ENCODE results near the gene SLC17A5.
"Not testable (repeated sequence)": the region's sequence is repeated elsewhere in the genome, so short reads cannot be mapped to it uniquely, and the experiment has no call there.

Gene SLC17A5

DNA sequence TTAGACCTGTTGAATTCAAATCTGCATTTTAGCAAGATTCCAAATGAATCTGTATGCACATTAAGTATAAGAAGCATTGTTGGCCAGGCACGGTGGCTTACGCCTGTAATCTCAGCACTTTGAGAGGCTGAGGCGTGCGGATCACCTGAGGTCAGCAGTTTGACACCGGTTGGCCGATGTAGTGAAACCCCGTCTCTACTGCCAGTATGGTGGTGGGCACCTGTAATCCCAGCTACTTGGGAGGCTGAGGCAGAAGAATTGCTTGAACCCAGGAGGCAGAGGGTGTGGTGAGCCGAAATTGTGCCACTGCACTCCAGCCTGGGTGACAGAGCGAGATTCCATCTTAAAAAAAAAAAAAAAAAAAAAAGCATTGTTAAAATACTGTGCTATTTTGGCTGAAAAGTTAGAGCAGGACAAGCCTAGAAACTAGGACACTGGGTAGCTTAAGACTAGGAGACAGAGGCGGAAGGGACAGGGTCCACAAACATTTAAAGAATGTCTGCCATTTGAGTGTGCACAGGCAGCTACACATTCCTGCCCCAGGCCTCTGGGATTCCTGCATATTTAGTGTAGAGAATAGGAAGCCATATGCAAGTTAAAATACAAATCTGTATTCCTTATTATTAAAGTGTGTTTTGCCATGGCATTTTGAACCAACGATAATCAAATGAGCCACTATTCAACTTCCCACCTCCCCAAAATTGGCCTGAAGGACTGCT, 87.9 kb downstream of the SLC17A5 start:
- DNase-seq: peak; percentile 13

DNA sequence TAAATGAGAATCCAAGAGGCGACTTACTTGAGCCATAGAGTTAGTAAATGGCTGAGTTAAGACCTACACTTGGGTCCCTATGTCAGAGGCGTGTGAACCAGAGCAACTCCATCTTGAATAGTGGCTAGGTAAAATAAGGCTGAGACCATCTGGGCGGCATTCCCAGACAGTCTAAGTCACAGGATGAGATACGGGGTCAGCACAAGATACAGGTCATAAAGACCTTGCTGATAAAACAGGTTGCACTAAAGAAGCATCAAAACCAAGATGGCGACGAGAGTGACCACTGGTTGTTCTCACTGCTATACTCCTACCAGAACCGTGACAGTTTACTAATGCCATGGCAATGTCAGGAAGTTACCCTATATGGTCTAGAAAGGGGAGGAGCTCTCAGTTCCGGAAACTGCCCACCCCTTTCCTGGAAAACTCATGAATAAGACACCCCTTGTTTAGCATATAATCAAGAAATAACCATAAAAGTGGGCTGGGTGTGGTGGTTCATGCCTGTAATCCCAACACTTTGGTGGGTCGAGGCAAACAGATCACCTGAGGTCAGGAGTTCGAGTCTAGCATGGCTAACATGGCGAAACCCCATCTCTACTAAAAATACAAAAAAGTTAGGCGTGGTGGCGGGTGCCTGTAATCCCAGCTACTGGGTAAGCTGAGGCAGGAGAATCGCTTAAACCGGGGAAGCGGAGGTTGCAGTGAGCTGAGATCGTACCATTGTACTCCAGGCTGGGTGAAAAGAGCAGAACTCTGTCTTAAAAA, 89.0 kb downstream of the SLC17A5 start:
- no peak for DNase-seq

DNA sequence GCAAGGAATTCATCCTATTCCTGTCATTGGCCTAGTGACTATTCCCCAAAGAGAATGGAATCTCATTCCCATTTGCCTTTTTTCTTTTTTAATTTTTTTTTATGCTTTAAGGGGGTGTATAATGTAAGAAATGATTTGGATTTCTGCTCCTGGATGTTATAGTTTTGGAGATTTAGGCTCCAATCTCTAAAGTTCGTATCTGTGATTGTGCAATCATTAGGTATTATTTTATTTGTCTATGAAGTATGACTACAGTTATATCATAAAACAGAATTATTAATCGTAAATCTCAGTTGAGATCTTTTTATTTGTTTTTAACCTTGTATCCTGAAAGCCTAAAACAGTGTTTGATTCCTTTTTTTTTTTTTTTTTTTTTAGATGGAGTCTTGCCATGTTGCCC, 91.2 kb downstream of the SLC17A5 start:
- no peak for DNase-seq

DNA sequence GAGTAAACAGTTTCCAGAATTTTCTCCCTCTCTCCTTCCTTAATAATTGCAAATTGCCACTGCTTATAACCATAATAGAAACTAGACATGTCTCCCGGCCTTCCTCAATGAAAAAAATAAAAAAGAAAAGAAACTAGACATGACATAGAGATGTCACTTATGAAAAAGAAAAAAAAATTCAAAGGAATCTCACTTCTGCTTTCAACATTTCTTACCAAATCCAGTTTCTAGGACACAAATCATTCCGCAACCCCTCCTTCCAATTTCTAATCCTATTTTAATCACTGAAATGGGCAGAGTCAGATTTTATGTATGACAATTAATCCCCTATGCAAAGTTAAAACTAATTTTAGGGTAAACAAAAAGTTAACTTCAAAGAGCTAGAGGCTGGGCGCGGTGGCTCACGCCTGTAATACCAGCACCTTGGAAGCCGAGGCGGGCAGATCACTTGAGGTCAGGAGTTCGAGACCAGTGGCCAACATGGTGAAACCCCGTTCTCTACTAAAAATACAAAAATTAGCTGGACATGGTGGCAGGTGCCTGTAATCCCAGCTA, 92.9 kb downstream of the SLC17A5 start:
- DNase-seq: no peak

DNA sequence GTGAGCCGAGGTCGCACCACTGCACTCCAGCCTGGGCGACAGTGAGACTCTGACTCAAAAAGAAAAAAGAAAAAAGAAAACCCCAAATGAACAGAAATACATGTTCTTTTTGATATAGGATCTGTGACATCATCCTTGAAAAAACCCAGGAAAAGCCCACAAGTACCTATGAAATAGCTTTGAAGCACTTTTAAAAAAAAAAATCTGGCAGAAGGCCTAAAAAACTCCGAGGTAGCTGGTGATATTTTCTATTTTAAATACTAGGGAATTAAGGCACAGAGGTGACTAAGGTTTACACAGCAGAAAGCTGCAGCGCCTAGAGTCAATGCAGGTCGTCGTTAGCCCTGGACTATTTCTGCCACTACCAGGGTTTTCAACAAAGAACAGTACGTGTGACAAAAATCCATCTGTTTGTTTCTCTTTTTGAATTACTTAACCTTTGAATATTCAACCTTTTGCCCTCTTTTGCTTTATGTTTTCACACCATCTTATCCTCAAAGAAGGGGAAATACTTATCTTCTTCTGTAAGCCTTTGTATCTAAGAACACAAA, 93.5 kb downstream of the SLC17A5 start:
- DNase-seq: no peak

DNA sequence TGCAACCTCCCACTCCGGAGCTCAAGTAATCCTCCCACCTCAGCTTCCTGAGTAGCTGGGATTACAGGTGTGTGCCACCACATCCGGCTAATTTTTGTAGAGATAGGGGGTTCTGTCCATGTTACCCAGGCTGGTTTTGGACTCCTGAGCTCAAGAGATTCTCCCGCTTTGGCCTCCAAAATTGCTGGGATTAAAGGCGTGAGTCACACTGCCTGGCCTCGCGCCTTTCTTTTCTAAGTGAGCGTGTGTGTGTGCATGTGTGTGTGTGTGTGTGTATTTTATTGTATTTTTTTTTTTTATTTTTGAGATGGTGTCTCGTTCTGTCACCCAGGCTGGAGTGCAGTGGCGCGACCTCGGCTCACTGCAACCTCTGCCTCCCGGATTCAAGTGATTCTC, 94.4 kb downstream of the SLC17A5 start:
- not testable (repeated sequence) for DNase-seq

DNA sequence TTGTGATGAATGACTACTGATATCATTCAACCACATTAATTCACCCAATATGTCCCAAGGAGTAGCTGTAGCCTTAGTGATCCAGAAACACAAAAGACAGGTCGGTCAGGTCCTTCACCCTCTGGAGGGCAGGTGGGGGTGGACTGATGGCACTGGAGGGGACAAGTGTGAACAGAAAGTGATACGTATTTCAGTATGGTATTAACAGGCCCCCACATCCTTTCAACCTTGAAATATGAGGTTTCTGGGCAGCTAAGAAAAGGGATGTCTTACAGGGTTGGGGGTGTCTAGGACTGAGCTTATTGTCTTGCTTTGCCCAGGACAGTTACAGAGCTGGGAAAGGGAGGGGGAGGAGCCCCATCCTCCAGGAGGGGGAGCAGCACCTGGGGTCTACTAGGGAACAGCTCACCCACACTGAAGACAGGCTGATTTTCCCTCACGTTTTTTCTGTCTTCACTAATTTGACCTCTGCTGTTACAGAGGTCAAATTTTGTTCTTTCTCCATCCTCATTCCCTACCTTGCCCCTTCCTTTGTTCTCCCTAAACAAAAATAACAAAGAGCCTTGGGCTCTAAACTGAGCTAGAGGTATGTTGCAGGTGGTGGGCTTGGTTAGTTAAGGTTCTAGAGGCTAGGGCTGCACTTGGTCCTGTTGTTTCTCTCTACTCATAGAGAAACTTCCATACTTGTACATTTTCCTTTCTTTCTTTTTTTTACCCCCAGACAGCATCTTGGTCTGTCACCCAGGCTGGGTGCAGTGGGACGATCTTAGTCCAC, 95.0 kb downstream of the SLC17A5 start:
- no peak for DNase-seq

DNA sequence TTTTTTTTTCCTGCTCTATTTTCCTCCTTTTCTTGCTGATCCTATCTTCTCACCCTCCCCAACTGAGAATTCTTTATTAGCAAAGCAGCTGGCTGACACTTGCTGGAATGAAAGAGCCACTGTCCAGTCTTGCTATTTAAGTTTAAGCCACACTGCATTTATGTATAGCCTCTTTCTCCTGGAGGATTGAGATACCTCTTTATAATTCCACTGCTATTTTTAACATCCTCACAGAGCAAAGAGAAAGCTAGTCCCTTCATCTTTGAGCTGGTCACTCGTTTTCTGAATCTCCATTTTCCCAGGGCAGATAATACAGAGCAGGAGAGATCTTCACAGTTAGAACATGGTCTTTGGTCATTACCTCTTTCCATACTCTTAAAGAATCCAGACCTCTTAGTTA, 97.0 kb downstream of the SLC17A5 start:
- DNase-seq: no peak

DNA sequence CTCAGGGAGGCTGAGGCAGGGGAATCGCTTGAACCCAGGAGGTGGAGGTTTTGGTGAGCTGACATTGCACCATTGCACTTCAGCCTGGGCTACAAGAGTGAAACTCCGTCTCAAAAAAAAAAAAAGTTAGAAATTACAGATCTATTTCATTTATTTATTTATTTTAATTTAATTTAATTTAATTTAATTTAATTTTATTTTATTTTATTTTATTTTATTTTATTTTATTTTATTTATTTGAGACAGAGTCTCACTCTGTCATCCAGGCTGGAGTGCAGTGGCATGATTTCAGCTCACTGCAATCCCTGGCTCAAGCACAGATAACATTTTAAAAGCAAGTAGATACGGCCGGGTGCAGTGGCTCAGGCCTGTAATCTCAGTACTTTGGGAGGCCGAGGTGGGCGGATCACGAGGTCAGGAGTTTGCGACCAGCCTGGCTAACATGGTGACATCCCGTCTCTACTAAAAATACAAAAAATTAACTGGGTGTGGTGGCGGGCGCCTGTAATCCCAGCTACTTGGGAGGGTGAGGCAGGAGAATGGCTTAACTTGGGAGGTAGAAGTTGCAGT, 98.3 kb downstream of the SLC17A5 start:
- DNase-seq: not testable (repeated sequence)

DNA sequence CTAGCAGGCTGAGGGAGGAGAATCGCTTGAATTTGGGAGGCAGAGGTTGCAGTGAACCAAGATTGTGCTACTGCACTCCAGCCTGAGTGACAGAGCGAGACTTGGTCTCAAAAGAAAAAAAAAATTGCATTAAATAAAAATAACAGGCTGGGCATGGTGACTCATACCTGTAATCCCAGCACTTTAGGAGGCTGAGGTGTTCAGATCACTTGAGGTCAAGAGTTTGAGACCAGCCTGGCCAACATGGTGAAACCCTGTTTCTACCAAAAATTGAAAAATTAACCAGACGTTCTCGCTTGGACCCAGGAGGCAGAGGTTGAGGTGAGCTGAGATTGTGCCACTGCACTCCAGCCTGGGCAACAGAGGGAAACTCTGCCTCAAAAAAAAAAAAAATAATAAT, 102.7 kb downstream of the SLC17A5 start:
- not testable (repeated sequence) for DNase-seq

DNA sequence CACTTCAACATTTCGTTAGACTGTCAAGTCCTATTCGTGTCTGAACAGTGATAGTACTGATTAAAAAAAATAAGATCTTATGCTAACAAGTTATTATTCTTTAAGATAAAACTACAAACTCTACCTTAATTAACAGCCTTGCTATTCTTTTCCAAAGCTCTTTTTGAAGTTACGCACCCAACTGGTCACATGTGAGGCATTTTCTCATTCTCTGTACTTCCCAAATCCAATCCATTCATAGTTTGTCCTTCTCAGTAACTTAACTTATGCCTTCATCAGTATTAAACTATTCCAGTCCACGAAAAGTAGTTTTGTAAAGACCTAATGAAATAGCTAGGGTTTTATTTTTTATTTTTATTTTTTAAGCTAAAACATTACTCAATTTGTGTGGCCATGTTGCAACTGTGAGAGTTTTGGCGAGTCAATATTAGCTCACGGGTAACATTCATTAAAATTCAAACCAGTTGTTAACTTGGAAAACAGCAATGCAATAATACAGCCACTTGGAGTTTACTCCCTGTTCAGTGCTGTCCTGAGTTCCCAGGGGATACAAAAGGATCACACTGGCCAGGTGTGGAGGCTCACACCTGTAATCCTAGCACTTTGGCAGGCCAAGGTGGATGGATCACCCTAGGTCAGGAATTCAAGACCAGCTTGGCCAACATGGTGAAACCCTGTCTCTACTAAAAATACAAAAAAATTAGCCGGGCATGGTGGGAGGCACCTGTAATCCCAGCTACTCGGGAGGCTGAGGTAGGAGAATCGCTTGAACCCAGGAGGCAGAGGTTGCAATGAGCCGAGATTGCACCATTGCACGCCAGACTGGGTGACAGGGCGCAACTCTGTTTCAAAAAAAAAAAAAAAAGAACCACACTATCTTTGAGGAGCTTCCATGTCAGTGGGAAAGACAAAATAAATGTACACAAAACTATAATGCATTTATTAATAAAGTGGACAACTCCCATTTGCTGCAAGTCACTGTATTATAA, 105.0 kb downstream of the SLC17A5 start:
- no peak for DNase-seq

DNA sequence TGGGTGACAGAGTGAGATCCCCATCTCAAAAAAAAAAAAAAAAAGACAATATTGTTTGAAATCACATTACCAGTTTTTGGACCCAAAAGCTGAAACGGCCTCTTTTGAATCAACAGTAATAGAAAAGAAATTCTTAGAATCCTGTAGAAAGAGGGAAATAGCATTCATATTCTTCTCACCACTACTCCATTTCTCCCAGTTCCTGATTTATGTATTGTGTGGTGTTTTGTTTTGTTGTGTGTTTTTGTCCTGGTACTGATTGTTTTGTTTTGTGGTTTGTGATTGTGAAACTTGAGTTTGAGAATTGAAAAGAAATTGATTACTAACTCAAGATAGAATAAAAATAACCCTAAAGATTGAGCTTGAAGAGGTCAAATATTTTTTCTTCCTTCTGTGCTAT, 106.8 kb downstream of the SLC17A5 start:
- no peak for DNase-seq
